H1 (cell line): ENCODE results near the gene DMXL2. TPM values are rescaled to one million over a fixed set of nuclear protein-coding genes. Genes with fewer than 3 reads are reported as not detected.

Source experiments
- CTCF ChIA-PET: fragments of 300-600 bp; sonication (Branson Sonifier 250); formaldehyde crosslinking; loops from one replicate; lab custom pipeline; 2021; ENCODE audit not compliant: partially characterized antibody; lab: Charles Lee
- POLR2A ChIA-PET: fragments of 300-600 bp; sonication (Branson Sonifier 250); formaldehyde crosslinking; loops from one replicate; lab custom pipeline; 2021; ENCODE audit warnings: inconsistent platforms; ENCODE audit not compliant: partially characterized antibody; lab: Charles Lee
- DNase-seq, 2 experiments: peaks; one replicate each; pipeline versions ENCODE4 v3.0.0 to v3.0.0-alpha.2; 2010 to 2022; ENCODE audit warnings: low spot score in 2 of 2, low read depth in 1 of 2, mixed read lengths in 1 of 2
- FAIRE-seq: peaks from 2 replicates; lab custom pipeline; 2011; peaks lifted over from hg19 to GRCh38; lab: Jason Lieb, UNC
- H2AFZ ChIP-seq: 2 replicates; pipeline ENCODE4 v1.8.1; 2012; ENCODE audit warnings: low read length, inconsistent platforms
- H2AK5ac ChIP-seq: 2 replicates; pipeline ENCODE4 v1.6.1; 2013; ENCODE audit warnings: low read depth, low read length
- H2BK120ac ChIP-seq: replicated peaks from 2 replicates; pipeline ENCODE3; 2013; ENCODE audit warnings: low read depth, low read length, inconsistent platforms
- H2BK12ac ChIP-seq: 2 replicates; pipeline ENCODE4 v1.6.1; 2013; ENCODE audit warnings: low read depth, low read length
- H2BK15ac ChIP-seq: 2 replicates; pipeline ENCODE4 v1.6.1; 2013; ENCODE audit warnings: low read length
- H2BK20ac ChIP-seq: 2 replicates; pipeline ENCODE4 v1.6.1; 2013; ENCODE audit warnings: low read length
- H2BK5ac ChIP-seq: 2 replicates; pipeline ENCODE4 v1.6.1; 2013; ENCODE audit warnings: low read depth, low read length
- H3K14ac ChIP-seq: 2 replicates; pipeline ENCODE4 v1.6.1; 2013; ENCODE audit warnings: inconsistent platforms; ENCODE audit not compliant: insufficient read length
- H3K18ac ChIP-seq: 2 replicates; pipeline ENCODE4 v1.6.1; 2013; ENCODE audit warnings: low read length; ENCODE audit errors: extremely low read depth
- H3K23ac ChIP-seq: 2 replicates; pipeline ENCODE4 v1.6.1; 2013; ENCODE audit warnings: inconsistent platforms; ENCODE audit not compliant: insufficient read length
- H3K23me2 ChIP-seq: 2 replicates; pipeline ENCODE4 v1.6.1; 2013; ENCODE audit warnings: low read depth, low read length
- H3K27ac ChIP-seq: 2 replicates; pipeline ENCODE4 v1.6.1; 2011; ENCODE audit warnings: low read depth, low read length, inconsistent platforms
- H3K27me3 ChIP-seq, 4 experiments: replicated peaks in 1 of 4; 1 replicate in 1 of 4; 2 replicates in 3 of 4; pipeline versions ENCODE4 v1.6.1 to v1.8.1; 2011 to 2013; ENCODE audit warnings: low read length in 3 of 4, mild to moderate bottlenecking in 3 of 4, inconsistent platforms in 2 of 4, mixed read lengths in 2 of 4, moderate library complexity in 1 of 4; ENCODE audit not compliant: control insufficient read depth in 3 of 4, insufficient read depth in 3 of 4; ENCODE audit errors: extremely low read depth in 1 of 4
- H3K36me3 ChIP-seq, 4 experiments: 2 replicates each; pipeline versions ENCODE4 v1.6.1 to v1.8.1; 2011 to 2013; ENCODE audit warnings: mild to moderate bottlenecking in 4 of 4, low read length in 3 of 4, moderate library complexity in 2 of 4, control low read depth in 1 of 4, inconsistent platforms in 1 of 4; ENCODE audit not compliant: insufficient read depth in 4 of 4, control insufficient read depth in 2 of 4
- H3K4ac ChIP-seq: replicated peaks from 2 replicates; pipeline ENCODE3; 2013; ENCODE audit warnings: low read length, low read depth, mixed read lengths, inconsistent platforms; ENCODE audit not compliant: insufficient read length
- H3K4me1 ChIP-seq, 4 experiments: replicated peaks in 1 of 4; 1 replicate in 1 of 4; 2 replicates in 3 of 4; pipeline versions ENCODE4 v1.6.1 to v1.8.1; 2011 to 2013; ENCODE audit warnings: low read length in 3 of 4, inconsistent platforms in 2 of 4, mixed read lengths in 1 of 4; ENCODE audit not compliant: insufficient read depth in 4 of 4, control insufficient read depth in 3 of 4
- H3K4me2 ChIP-seq, 2 experiments: 2 replicates each; pipeline versions ENCODE4 v1.6.1 to v1.8.1; 2011 to 2013; ENCODE audit warnings: low read depth in 2 of 2, low read length in 2 of 2, control low read depth in 1 of 2, inconsistent platforms in 1 of 2, mild to moderate bottlenecking in 1 of 2; ENCODE audit not compliant: insufficient read depth in 1 of 2
- H3K4me3 ChIP-seq, 4 experiments: fragments of 200-600, 300-600 bp in 1 of 4; sonication (generic), shearing (Covaris generic), sonication (Bioruptor Twin) in 1 of 4; 2 replicates each; pipeline versions ENCODE4 v1.5.1 to v1.8.1; 2011 to 2016; ENCODE audit warnings: low read length in 4 of 4, low read depth in 3 of 4, control low read depth in 2 of 4, inconsistent platforms in 2 of 4, mild to moderate bottlenecking in 2 of 4, mixed read lengths in 1 of 4, moderate library complexity in 1 of 4; ENCODE audit not compliant: insufficient read depth in 2 of 4; ENCODE audit errors: extremely low read depth in 1 of 4
- H3K56ac ChIP-seq: replicated peaks from 2 replicates; pipeline ENCODE3; 2013; ENCODE audit warnings: low read depth, mild to moderate bottlenecking, mixed read lengths, low read length, inconsistent platforms; ENCODE audit not compliant: insufficient read length
- H3K79me1 ChIP-seq: 2 replicates; pipeline ENCODE4 v1.6.1; 2013; ENCODE audit warnings: low read depth, low read length, control low read depth
- H3K79me2 ChIP-seq, 2 experiments: 2 replicates each; pipeline versions ENCODE4 v1.6.1 to v1.8.1; 2012 to 2013; ENCODE audit warnings: low read length in 2 of 2, mild to moderate bottlenecking in 2 of 2, inconsistent platforms in 1 of 2; ENCODE audit not compliant: insufficient read depth in 2 of 2, control insufficient read depth in 1 of 2
- H3K9ac ChIP-seq, 4 experiments: replicated peaks in 1 of 4; 1 replicate in 1 of 4; 2 replicates in 3 of 4; pipeline versions ENCODE4 v1.6.1 to v1.8.1; 2011 to 2013; ENCODE audit warnings: low read depth in 3 of 4, low read length in 3 of 4, control low read depth in 2 of 4, mild to moderate bottlenecking in 2 of 4, moderate library complexity in 2 of 4, inconsistent platforms in 1 of 4; ENCODE audit errors: extremely low read depth in 1 of 4
- H3K9me3 ChIP-seq, 2 experiments: 2 replicates each; pipeline versions ENCODE4 v1.6.1 to v1.8.1; 2012 to 2013; ENCODE audit warnings: mild to moderate bottlenecking in 2 of 2, moderate library complexity in 2 of 2, control low read depth in 1 of 2, inconsistent platforms in 1 of 2, low read depth in 1 of 2, low read length in 1 of 2, mixed read lengths in 1 of 2; ENCODE audit not compliant: insufficient read depth in 2 of 2
- H4K20me1 ChIP-seq, 2 experiments: replicated peaks in 1 of 2; 2 replicates each; pipeline versions ENCODE3 to v1.8.1; 2011 to 2013; ENCODE audit warnings: inconsistent platforms in 2 of 2, low read length in 2 of 2, mild to moderate bottlenecking in 1 of 2; ENCODE audit not compliant: insufficient read depth in 2 of 2, control insufficient read depth in 1 of 2
- H4K5ac ChIP-seq: 2 replicates; pipeline ENCODE4 v1.6.1; 2013; ENCODE audit warnings: low read length, low read depth, mixed read lengths, inconsistent platforms; ENCODE audit not compliant: insufficient read length
- H4K8ac ChIP-seq: 2 replicates; pipeline ENCODE4 v1.8.0; 2013; ENCODE audit warnings: mild to moderate bottlenecking, moderate library complexity, low read length, inconsistent platforms; ENCODE audit not compliant: insufficient read depth; ENCODE audit errors: extremely low read depth
- H4K91ac ChIP-seq: replicated peaks from 2 replicates; pipeline ENCODE3; 2013; ENCODE audit warnings: low read length, mixed read lengths, inconsistent platforms; ENCODE audit not compliant: insufficient read length
- CHD1 ChIP-seq: IDR thresholded peaks from 2 replicates; pipeline ENCODE4 v1.6.1; 2012; ENCODE audit warnings: low read depth, low read length, improper control_type of control experiment
- CHD2 ChIP-seq: IDR thresholded peaks from 2 replicates; pipeline ENCODE4 v1.6.1; 2012; ENCODE audit warnings: low read length, improper control_type of control experiment
- EZH2 ChIP-seq: fragments of 200-600 bp; sonication (generic); IDR thresholded peaks from 2 replicates; pipeline ENCODE4 v1.7.1; 2012; ENCODE audit warnings: low read depth, mild to moderate bottlenecking, moderate library complexity, low read length, inconsistent platforms; ENCODE audit not compliant: severe bottlenecking
- HDAC2 ChIP-seq, 2 experiments: fragments of 300-600 bp in 1 of 2; sonication (generic) in 1 of 2; IDR thresholded peaks; 2 replicates each; pipeline ENCODE4 v1.6.1; 2011 to 2012; ENCODE audit warnings: low read depth in 2 of 2, low read length in 2 of 2, mild to moderate bottlenecking in 2 of 2, moderate library complexity in 2 of 2, borderline replicate concordance in 1 of 2, inconsistent platforms in 1 of 2
- TBP ChIP-seq: IDR thresholded peaks from 2 replicates; pipeline ENCODE4 v1.6.1; 2011; ENCODE audit warnings: low read depth, low read length, improper control_type of control experiment
- ZNF274 ChIP-seq: IDR thresholded peaks from 2 replicates; pipeline ENCODE4 v1.7.0; 2012; ENCODE audit warnings: low read length, borderline replicate concordance; ENCODE audit errors: extremely low read depth
- WGBS, 2 experiments: shearing (Covaris generic) in 1 of 2; methylation state at CpG; one replicate each; pipeline versions ENCODE4 v1.1.6 to v1.1.7; 2013 to 2015; ENCODE audit warnings: low lambda C conversion rate in 2 of 2, mixed read lengths in 2 of 2, inconsistent platforms in 1 of 2, low coverage in 1 of 2, missing lambda C conversion rate in 1 of 2; ENCODE audit not compliant: insufficient replicate concordance in 2 of 2, insufficient coverage in 1 of 2, insufficient read length in 1 of 2; ENCODE audit errors: extremely low coverage in 1 of 2, missing lambda C conversion rate in 1 of 2; 5-methylcytosine and 5-hydroxymethylcytosine counted together
- polyA plus RNA-seq, 7 experiments: library from polyadenylated mRNA; depleted of rRNA in 3 of 7; stranded (reverse) in 5 of 7; unstranded in 2 of 7; fragments of >200 nt in 5 of 7; fragments of 200-250 nt in 2 of 7; gene quantifications; 1 replicate in 5 of 7; 2 replicates in 1 of 7; 4 replicates in 1 of 7; pipeline versions ENCODE4 v1.2.1 to v1.2.3, GENCODE V29; 2011 to 2013; ENCODE audit warnings: missing spikeins in 2 of 7, mixed read lengths in 2 of 7
- total RNA-seq: library from RNA; stranded (reverse); fragmentation: NEBNext Ultra II Directional; extraction: Animal tissue kit (Norgen Biotek cat#: 25700); gene quantifications from 2 replicates; pipeline ENCODE4 v1.2.1, GENCODE V29; 2021
- TF ChIP-seq, protein P1 (sequence below): IDR thresholded peaks from 2 replicates; pipeline ENCODE4 v1.6.1; 2011; ENCODE audit warnings: low read depth, mild to moderate bottlenecking, low read length; ENCODE audit not compliant: insufficient read depth

Gene DMXL2
- total and polyA plus RNA-seq, 2 of the 8 experiments (the other 6 are each of a cell fraction or from before 2014, with no cell fraction given): 9.5 to 10.6 TPM

DNA sequence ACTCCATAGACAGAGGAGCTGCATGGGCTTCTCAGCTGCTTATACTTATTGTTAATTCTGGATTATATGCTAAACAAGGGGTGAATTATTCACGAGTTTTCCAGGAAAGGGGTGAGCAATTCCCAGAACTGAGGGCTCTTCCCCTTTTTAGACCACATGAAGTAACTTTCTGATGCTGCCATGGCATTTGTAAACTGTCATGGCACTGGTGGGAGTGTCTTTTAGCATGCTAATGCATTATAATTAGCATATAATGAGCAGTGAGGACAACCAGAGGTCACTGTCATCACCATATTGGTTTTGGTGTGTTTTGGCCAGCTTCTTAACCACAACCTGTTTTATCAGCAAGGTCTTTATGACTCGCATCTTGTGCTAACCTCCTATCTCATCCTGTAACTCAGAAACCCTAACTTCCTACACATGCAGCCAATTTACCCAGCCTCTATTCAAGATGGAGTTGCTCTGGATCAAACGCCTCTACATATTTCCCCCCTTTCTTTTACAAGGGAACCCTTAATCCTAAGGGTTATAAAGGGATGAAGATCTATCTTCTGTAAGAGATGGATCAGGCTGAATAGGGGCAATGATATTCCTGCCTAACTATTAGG lies 12.1 kb upstream of the DMXL2 start:
- Histone ChIP-seq H3K4me2 (no peak overlapping the region), H2BK20ac (no peak overlapping the region), H2BK12ac (no peak overlapping the region), H3K9me3 (no peaks in the 10 kb centered on the region), H4K20me1 (no peaks in the 10 kb centered on the region), H3K18ac (no peak overlapping the region), H2AFZ (no peak overlapping the region), H4K8ac (no peak overlapping the region), H3K4me1 (no peaks in the 10 kb centered on the region), H4K91ac (no peak overlapping the region), H3K9ac (no peak overlapping the region), H3K56ac (no peak overlapping the region), H4K5ac (no peak overlapping the region), H3K27me3 (peaks cover 0 to 8% (median 1%) of the 10 kb centered on the region in 4 experiments; a peak in 4 of 7 replicates), H3K14ac (no peak overlapping the region), H3K79me2 (no peaks in the 10 kb centered on the region), H2BK5ac (no peak overlapping the region), H2BK120ac (no peak overlapping the region), H3K36me3 (no peaks in the 10 kb centered on the region), H3K23ac (no peak overlapping the region), H3K4me3 (no peak overlapping the region), H3K4ac (no peak overlapping the region), H3K79me1 (no peaks in the 10 kb centered on the region), H3K23me2 (no peaks in the 10 kb centered on the region), H2BK15ac (no peak overlapping the region), H2AK5ac (no peak overlapping the region), H3K27ac (no peak overlapping the region)
- 88% methylated on average over 3 of the region's 3 CpGs; no CpG with 5 or more reads in 1 of the 2 experiments for WGBS, 2 experiments
- FAIRE-seq (no peak), DNase-seq (no peak)
- ChIA-PET CTCF (interaction anchor here (1.0 kb wide), 1 partner anchor 142 kb away, joined by 8 read pairs; no protein-coding TSS in a partner anchor), POLR2A (interaction anchor here (0.6 kb wide), 1 partner anchor 57 kb away, joined by 3 read pairs; no protein-coding TSS in a partner anchor)
- TF ChIP-seq CHD2 (no peak), EZH2 (no peak), HDAC2 (IDR thresholded peaks at IDR 0.05; ENCODE audit: borderline replicate concordance in 1 of 2, low read depth in 2 of 2, low read length in 2 of 2) (no peak), ZNF274 (no peak), CHD1 (no peak), TBP (no peak)
- TF ChIP-seq, protein P1, sequence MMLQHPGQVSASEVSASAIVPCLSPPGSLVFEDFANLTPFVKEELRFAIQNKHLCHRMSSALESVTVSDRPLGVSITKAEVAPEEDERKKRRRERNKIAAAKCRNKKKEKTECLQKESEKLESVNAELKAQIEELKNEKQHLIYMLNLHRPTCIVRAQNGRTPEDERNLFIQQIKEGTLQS: no peak
